COR-L47 (cell line): ENCODE data around the gene WDR86.
A peak's percentile ranks its signal among the peaks of the same experiment; 100 is the strongest.

ENCODE experiments used
- DNase-seq: peaks from one replicate; lab custom pipeline; 2025; lab: John Stamatoyannopoulos, UW

Gene WDR86

DNA sequence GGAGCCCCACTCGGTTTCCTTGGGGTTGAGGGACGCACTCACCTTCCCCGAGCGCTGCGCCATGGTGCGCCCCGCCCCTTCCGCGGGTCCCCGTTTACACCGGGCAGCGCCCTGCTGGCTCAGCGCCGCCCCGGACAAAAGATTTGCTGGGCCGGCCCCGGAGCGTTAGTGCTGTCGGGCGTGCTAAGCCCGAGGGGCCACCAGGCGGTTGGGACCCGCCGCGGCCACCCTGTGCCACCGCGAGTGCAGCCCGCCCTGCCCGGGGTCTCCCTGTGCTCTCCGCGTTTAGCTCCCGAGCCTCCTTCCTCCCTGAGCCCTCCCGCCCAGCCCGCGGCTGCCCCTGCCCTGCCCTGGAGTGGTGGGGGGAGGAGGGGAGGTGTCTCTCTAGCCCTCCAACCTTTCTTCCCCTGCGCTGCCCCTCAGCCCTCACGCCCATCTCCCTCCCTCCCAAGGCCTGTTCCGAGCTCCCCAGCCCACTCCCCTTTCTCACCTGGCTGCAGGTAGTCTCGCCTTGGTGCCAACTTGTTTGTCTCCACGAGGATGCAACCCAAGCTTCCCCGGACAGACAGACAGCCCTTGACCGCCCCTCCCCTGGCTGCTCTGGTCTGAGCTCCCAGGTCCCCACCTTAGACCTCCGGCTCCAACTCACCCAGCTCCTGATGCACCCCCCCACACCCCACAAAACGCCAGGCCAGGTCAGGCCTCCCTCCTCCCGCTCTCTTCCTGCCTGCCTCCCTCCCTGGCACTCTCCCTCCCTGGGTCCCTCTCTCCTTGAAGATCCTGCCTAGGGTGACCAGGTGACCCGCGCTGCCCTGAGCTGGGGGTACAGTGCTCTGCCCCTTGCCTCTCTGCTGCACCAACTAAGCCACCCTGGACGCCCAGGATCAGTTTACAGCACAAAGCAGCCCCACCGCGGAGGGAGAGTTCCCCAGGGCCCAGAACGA lies 30.3 kb upstream of the WDR86 start, which contains the start of gene CRYGN:
Gene CRYGN (minus strand): TSS at position 287 of the 944 bp plus-strand sequence. CDS start 224 bp downstream, at position 63.
- no peak for DNase-seq

GRCh38 chr7:151438864-151439601 lies 29.2 kb upstream of the WDR86 start:
- no peak for DNase-seq

DNA sequence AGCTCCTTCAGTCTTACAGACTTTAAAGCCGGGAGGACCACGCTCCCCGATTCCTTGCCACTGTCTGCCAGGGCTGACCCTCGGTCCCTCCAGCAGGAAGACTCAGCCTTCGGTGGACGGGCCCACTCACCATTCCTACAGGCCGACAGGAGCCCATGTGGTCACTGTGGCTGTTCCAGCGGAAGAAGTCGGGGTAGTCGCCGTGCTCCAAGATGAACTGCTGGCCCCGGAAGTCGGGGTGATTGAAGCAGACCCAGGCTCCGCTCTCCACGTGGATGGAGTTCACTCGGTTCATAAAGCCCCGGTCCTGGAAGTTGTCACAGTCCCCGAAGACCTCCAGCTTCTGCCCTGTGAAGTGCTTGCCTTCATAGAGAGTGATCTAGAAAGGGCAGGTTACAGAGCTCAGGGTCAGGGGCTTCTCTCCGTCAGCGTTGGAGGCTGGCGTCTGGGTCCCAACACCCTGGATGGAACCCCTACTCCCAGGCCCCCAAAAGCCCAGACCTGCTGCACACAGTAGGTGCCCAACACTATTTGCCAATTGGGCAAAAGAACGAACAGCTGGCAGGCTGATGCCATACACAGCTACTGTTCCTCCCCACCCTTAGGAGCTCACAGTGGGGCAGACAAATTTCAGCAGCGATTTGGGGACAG lies 28.2 kb upstream of the WDR86 start:
- no peak for DNase-seq

DNA sequence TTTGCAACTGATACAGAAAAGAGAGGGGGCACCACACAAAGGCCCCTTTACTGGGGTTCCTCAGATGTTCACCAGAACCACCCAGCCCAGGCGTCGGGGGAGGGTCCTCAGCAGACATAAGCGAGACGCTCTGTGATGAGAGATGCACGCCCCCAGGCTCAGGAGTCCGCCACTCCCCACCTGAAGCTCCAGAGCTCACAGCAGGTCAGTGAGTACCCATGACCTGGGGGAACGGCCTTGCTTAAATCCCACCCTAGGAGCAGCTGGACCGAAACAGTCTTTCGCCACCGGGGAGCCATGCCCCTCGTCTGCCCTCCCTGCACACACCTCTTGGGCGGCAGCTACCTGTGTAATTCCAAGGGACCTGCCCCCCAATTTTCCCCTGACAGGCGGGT lies 27.3 kb upstream of the WDR86 start:
- no peak for DNase-seq

- DNase-seq, result no peak
These were observed 26.8 kb upstream of the WDR86 start for GRCh38 chr7:151436446-151437158.

DNA sequence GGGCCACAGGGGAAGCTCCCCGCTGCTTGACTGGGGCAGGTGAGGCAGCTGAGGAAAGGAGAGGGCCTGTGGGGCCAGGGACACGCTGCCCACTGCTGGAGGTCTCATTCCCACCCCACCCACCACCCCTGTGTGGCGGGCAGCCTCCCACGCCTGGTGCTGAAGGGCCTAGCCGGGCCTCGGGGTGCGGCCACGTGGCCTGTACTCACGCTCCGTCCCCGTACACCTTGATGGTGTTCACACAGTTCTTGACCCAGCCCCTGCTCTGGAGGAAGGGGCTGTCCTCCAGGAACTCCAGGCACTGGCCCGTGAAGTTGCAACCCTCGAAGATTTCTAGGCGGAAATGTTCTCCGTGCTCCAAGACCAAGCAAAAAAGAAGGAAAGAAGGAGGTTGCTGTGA lies 26.1 kb upstream of the WDR86 start:
- DNase-seq, result no peak

- no peak for DNase-seq
These were observed 25.5 kb upstream of the WDR86 start for GRCh38 chr7:151435103-151435916.

- DNase-seq, result no peak
These were observed 24.7 kb upstream of the WDR86 start for GRCh38 chr7:151434549-151434948.

GRCh38 chr7:151433721-151434400 lies 24.0 kb upstream of the WDR86 start:
- DNase-seq, result no peak

GRCh38 chr7:151432658-151433521 lies 23.1 kb upstream of the WDR86 start:
- DNase-seq, result no peak

DNA sequence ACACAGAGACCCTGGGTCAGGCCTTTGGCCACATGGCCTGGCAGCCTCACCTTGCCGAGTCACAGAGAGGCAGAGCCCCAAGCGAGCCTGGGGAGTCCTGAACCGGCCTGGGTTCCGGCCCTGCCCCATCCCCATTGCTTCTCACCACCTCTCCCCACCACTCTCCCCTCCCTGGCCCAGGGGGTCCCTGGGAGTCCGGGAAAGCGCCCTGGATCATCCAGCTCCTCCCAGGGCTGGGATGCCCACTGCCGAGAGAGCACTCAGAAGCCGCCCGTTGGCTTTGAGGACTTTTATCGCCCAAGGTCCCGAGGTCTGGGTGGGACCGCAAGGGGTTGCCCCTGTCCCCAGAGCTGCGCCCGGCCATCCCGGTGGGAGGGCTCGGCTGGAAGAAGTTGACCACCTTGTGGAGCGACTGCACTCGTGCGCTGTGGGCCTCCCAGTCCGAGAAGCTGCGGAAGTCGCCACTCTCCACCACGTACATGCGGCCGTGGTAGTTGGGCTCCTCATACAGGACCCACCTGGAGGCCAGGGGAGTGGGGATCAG lies 22.0 kb upstream of the WDR86 start:
- no peak for DNase-seq

DNA sequence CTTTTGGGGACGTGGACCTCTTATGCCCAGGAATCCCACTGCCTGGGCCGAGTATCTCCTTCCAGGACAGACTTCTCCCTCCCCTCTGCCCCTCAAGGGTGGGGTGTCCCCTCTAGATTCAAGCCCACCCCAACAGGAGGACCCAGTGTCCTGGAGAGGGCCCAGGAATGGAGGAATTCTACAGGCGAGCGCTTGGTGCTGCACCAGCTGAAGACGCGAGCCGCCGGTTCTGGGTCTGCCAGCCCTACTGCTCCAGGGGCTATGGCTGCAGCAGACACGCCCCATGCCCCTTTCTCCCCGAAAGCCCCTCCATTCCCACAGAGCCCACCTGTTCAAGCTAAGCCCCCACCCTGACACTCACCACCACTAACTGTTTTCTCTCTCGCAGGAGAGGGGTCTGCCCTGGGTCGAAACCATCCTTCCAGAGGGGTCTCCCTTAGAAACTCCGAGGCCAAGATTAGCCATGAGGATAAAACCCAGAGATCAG lies 21.5 kb upstream of the WDR86 start:
- DNase-seq, result no peak

DNA sequence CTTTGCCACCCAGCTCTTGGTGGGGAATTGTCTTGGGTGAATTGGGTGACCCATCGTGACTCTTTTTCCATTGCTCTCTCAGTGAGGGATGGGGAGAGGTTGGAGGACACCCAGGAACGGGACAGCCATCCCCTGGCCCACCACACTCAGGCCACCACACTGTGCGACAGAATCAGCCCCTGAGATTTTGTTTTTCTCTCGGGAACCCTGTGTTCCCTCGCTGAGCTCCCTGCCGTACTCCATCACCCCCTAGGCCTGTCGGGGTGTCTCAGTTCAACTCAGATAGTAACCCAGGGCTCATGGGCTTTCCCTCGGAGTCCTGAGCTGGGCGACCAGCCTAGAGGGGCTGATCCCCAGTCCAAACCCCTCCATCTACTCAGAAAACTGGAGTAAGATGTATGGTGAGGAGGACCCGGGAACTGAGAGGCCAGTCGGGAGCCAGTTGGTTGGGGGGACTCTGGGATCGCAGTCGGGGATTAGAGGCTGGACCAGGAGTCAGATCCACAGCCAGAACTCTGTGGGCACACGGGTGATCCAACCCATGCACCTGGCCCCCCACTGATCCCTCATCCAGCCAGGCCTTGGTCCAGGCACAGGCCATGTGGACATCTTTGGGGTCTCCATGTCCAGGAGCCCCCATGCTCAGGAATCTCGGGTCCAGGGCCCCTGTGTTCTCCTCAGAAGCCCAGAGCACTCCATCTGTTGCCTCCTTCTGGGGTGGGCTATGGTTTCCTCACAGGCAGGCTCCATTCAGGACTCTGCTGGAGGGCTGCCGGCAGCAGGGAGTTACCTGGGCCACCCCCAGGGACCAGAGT lies 20.8 kb upstream of the WDR86 start:
- DNase-seq, result no peak

- peak; percentile 79 for DNase-seq
These were observed 19.9 kb upstream of the WDR86 start for GRCh38 chr7:151429560-151430331.

- no peak for DNase-seq
These were observed 19.4 kb upstream of the WDR86 start for GRCh38 chr7:151429237-151429559.

DNA sequence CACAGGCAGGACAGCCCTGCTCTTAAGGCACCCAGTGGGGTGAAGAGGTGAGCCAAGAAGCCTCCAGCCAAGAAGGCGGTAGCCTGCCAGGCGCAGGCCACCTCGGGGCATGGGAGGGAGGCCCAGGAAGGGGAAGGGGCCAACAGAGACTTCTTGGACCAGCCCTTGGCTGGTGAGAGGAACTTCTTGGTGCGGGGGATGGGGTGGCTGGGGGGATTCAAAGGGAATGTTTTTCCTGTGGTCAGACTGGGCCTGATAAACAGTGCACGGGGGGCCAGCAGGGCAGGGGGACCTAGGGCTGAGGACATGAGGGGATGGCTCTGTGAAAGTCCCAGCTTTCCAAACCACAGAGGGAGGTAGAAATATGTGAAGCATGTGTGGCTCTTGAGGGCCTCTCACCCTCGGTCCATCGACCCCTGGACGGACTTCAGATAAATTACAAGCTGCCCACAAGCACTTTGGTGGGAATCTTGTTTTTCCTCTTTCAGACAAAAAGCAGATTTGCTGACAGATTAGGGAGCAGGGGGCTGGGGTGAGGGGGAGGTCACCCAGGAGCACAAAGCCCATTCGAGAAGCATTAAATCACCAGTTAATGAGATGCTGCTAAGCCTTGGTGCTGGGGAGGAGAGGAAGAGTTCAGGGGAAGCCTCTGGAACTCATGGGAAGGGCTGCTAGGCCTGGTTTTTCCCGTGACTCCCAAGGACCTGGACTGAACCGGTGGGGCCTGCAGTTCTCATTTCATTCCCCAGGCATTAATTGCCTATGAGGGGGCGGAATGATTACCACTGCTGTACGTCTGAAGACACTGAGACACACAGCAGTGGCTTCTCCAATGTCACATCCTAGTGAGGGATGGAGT lies 18.8 kb upstream of the WDR86 start:
- no peak for DNase-seq
